H7 (cell line): ENCODE measurements around the gene PYY. TPM values are rescaled to one million over a fixed set of nuclear protein-coding genes. Genes with fewer than 3 reads are reported as not detected.
"Not testable (repeated sequence)": the region's sequence is repeated elsewhere in the genome, so short reads cannot be mapped to it uniquely, and the experiment has no call there.

ENCODE experiments used
- DNase-seq: peaks from one replicate; pipeline ENCODE4 v3.0.0; 2012
- H3K27me3 ChIP-seq: 2 replicates; pipeline ENCODE4 v1.6.0; 2011; ENCODE audit warnings: mild to moderate bottlenecking, low read length; ENCODE audit not compliant: control insufficient read depth, insufficient read depth
- H3K36me3 ChIP-seq: replicated peaks from 2 replicates; pipeline ENCODE4 v1.5.1; 2011; ENCODE audit warnings: low read length; ENCODE audit not compliant: control insufficient read depth, insufficient read depth
- H3K4me3 ChIP-seq: 2 replicates; pipeline ENCODE4 v1.5.1; 2011; ENCODE audit warnings: low read depth, mild to moderate bottlenecking, control low read depth, low read length, moderate library complexity; ENCODE audit not compliant: insufficient read depth
- total RNA-seq: library from RNA; depleted of rRNA; stranded (reverse); fragments of >200 nt; shearing (Covaris generic); gene quantifications from 2 replicates; pipeline ENCODE4 v1.2.3, GENCODE V29; 2014

PYY gene
- total RNA-seq, 1 experiment from 2014 or later = 1.8 TPM

GRCh38 chr17:43970366-43970765 is 16.6 kb upstream of the PYY start:
- H3K36me3 ChIP-seq = no peaks in the 10 kb centered on the region
- no peaks in the 10 kb centered on the region; the same call in 1 of the 2 replicates for H3K27me3 ChIP-seq
- no peak for DNase-seq
- no peak overlapping the region for H3K4me3 ChIP-seq

GRCh38 chr17:43967251-43967875 is 13.6 kb upstream of the PYY start:
- no peak for DNase-seq
- Histone ChIP-seq H3K36me3 (no peaks in the 10 kb centered on the region), H3K27me3 (no peaks in the 10 kb centered on the region), H3K4me3 (no peak overlapping the region)

DNA sequence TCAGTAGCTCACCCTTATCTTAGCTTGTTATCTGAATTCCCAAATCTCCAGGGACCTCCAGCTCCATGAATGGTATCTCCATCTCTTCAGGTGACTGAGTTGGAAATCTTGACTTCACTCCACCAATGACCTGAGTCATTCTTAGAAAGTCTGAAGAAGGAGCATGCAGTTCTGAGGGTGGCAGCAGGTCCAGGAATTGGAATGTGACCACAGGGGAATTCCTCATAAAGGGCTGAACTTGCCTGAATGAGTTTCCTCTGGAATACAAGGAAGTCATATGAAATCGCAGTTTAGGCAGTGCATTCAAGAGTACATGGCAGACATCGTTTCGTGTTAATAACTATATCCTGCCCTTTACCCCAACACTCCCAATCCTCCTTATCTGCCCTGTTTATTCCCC is 12.5 kb upstream of the PYY start:
- no peaks in the 10 kb centered on the region for H3K36me3 ChIP-seq
- DNase-seq = no peak
- H3K27me3 ChIP-seq = no peaks in the 10 kb centered on the region
- H3K4me3 ChIP-seq = no peak overlapping the region

GRCh38 chr17:43962479-43962878 is 8.7 kb upstream of the PYY start:
- Histone ChIP-seq H3K36me3 (no peaks in the 10 kb centered on the region), H3K27me3 (no peaks in the 10 kb centered on the region), H3K4me3 (no peak overlapping the region)
- DNase-seq = no peak

DNA sequence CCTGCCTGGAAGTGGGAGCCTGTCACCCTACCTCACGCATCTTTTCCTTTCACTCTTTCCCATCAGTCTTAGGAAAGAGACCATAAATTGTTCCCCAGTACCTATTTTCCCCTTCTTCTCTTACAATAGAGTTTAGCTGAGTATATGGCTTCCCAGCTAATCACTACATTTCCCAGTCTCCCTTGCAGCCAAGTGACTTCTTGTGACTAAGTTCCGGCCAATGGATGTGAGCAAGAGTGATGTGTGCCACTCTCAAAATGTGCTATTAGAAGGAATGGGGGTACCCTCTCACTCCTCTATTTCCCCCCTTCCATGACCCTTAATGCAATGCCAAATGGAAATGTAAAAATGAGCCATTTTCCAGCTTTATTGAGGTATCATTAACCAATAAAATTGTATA is 8.2 kb upstream of the PYY start:
- Histone ChIP-seq H3K36me3 (no peaks in the 10 kb centered on the region), H3K27me3 (no peaks in the 10 kb centered on the region), H3K4me3 (no peak overlapping the region)
- DNase-seq = no peak

DNA sequence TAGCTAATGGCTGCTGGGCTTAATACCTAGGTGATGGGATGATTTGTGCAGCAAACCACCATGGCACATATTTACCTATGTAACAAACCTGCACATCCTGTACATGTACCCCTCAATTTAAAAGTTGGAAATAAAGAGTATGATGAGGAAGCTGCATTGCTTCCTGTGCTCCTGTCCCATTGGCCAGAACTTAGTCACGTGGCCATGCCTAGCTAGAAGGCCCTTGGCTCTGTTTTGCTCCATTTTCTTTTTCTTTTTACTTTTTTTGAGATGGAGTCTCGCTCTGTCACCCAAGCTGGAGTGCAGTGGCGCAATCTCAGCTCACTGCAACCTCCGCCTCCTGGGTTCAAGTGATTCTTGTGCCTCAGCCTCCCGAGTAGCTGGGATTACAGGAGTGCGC is 7.6 kb upstream of the PYY start:
- not testable (repeated sequence) for H3K4me3 ChIP-seq, DNase-seq, H3K36me3 ChIP-seq, H3K27me3 ChIP-seq

GRCh38 chr17:43958748-43959352 is 5.1 kb upstream of the PYY start:
- H3K4me3 ChIP-seq = no peak overlapping the region
- H3K27me3 ChIP-seq = peaks cover 10% of the 10 kb centered on the region
- no peaks in the 10 kb centered on the region for H3K36me3 ChIP-seq
- no peak for DNase-seq

DNA sequence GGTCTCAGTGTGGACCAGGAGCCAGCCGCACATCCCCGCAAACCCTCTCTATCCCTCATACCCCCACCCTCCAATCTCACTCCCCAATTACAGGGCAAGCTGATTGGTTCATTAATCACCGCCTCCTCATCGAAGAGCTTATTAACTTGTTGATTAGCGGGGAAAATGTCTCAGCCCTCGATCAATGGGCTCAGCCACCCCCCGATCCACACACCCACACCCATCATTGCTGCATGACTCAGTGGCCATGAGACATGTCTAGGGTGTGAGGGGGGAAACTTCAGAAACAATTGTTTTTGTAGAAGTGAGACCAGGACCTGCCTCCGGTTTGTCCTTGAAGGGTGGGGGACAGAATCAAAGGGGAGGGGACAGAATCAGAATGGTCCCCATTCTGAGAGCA is 2.5 kb upstream of the PYY start:
- Histone ChIP-seq H3K36me3 (no peaks in the 10 kb centered on the region), H3K4me3 (no peak overlapping the region), H3K27me3 (peaks cover 21% of the 10 kb centered on the region)
- DNase-seq = no peak

DNA sequence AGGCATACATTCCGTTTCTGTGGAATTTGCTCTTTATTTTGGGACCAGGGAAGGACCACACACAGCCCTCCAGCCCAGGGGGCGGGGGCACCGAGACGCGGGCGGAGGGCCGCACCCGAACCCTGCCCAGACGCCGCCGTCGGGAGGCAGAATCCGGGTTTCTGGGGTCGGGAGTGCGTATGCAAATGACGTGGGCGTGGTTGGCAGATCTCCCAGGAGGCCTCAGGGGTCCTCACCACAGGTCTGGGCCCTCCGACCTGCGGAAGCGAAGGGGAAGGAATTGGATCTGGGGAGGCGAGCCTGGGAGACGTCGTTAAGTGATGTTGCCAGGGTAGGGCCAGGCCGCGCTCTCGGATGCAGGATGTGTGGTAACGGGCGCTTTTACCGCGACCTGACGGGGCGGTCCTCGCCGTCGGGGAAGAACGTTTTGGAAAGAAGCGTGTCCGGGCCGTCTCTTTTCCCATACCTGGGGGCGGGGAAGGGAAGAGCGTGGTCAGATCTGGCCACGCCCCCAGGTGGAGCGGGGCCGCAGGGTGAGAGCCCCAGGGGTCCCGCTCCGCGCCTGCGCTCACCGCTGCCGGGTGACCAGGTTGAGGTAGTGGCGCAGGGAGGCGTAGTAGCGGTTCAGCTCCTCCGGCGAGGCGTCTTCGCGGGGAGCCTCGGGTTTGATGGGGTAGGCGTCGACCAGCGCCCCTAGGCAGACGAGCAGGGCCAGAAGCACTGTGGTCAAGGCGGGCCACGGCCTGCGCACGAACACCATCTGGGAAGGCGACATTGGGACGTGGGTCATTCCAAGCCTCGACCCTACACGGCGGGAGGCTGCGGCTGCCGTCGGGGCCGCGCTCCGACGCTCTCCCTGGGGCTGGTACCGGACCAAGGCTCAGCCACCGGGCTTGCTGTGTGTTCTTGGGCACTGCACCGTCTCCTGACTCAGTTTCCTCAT is 745 bp downstream of the PYY start:
- Histone ChIP-seq H3K36me3 (no peaks in the 10 kb centered on the region), H3K4me3 (peak overlapping the region; percentile 66), H3K27me3 (peaks cover 23% of the 10 kb centered on the region)
- peak; percentile 99 for DNase-seq

GRCh38 chr17:43952351-43952723 is 1.4 kb downstream of the PYY start:
- Histone ChIP-seq H3K4me3 (peak overlapping the region; percentile 66), H3K27me3 (peaks cover 23% of the 10 kb centered on the region), H3K36me3 (no peaks in the 10 kb centered on the region)
- DNase-seq = peak; percentile 82

- H3K27me3 ChIP-seq = peaks cover 23% of the 10 kb centered on the region
- no peaks in the 10 kb centered on the region for H3K36me3 ChIP-seq
- H3K4me3 ChIP-seq = peak overlapping the region; percentile 66
- DNase-seq = no peak
Observed at GRCh38 chr17:43951750-43952149, 2.0 kb downstream of the PYY start.

DNA sequence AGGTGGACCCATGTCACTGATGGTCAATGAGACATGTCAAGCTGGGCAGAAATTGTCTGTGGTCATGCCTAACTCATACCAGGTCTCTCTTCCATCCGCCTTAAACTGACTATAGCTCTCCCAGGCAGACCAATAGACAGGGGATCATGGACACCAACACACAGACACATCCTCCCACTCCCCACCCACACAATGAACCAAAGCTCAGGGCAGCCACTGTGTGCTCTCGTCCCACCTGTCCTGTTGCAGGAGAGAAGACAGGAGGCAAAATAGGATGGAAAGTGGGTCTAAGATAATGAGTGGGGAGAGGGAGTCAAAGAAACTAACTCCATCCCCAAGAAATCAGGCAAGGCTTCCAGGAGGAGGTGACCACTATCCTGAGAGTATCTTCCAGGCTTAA is 3.2 kb downstream of the PYY start:
- DNase-seq = no peak
- Histone ChIP-seq H3K4me3 (no peak overlapping the region), H3K27me3 (peaks cover 23% of the 10 kb centered on the region), H3K36me3 (no peaks in the 10 kb centered on the region)

- no peak overlapping the region for H3K4me3 ChIP-seq
- no peaks in the 10 kb centered on the region for H3K36me3 ChIP-seq
- DNase-seq = no peak
- H3K27me3 ChIP-seq = peaks cover 22% of the 10 kb centered on the region
Observed at GRCh38 chr17:43949781-43950180, 4.0 kb downstream of the PYY start.

DNA sequence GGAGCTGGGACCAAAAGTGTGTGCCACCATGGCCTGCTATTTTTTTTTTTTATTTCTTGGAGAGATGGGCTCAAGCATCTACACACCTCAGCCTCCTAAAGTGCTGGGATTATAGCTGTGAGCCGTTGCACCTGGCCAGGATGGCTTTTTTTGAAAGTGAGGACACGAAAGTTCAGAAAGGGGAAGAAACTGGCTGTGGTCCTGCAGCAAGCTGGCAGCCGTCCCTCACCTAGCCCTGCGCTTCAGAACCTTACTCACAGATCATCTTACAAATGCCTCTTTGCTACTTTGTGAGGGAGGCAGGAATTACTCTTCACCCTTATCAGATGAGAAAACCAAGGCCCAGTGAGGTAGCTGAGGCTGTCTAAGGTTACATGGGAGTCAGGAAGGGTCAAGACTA is 7.0 kb downstream of the PYY start:
- H3K36me3 ChIP-seq = no peaks in the 10 kb centered on the region
- no peak for DNase-seq
- H3K27me3 ChIP-seq = peaks cover 4% of the 10 kb centered on the region
- no peak overlapping the region for H3K4me3 ChIP-seq
